ENCODE measurements around the gene PARD3.

PARD3 gene

GRCh38 chr10:34137201-34137600 is 677.9 kb downstream of the PARD3 start:
- DNase-seq, result no peak

GRCh38 chr10:34135515-34135914 is 679.6 kb downstream of the PARD3 start:
- DNase-seq, result no peak

- DNase-seq, result no peak
These were observed 680.5 kb downstream of the PARD3 start for GRCh38 chr10:34134602-34135001.

GRCh38 chr10:34133406-34133805 is 681.7 kb downstream of the PARD3 start:
- no peak for DNase-seq

- no peak for DNase-seq
These were observed 683.9 kb downstream of the PARD3 start for GRCh38 chr10:34131152-34131551.

- no peak for DNase-seq
These were observed 687.4 kb downstream of the PARD3 start for GRCh38 chr10:34127676-34128075.

GRCh38 chr10:34126371-34127151 is 688.5 kb downstream of the PARD3 start:
- no peak for DNase-seq

GRCh38 chr10:34125702-34126101 is 689.4 kb downstream of the PARD3 start:
- DNase-seq, result no peak

GRCh38 chr10:34124522-34125035 is 690.5 kb downstream of the PARD3 start:
- DNase-seq, result no peak

GRCh38 chr10:34121781-34122622 is 693.1 kb downstream of the PARD3 start:
- no peak for DNase-seq

GRCh38 chr10:34121125-34121753 is 693.9 kb downstream of the PARD3 start:
- no peak for DNase-seq

- no peak for DNase-seq
These were observed 695.6 kb downstream of the PARD3 start for GRCh38 chr10:34119456-34119855.

- no peak for DNase-seq
These were observed 698.3 kb downstream of the PARD3 start for GRCh38 chr10:34116681-34117271.

GRCh38 chr10:34116220-34116641 is 698.9 kb downstream of the PARD3 start:
- DNase-seq, result no peak

GRCh38 chr10:34114914-34115313 is 700.2 kb downstream of the PARD3 start:
- no peak for DNase-seq

GRCh38 chr10:34113504-34114225 is 701.4 kb downstream of the PARD3 start:
- peak; percentile 29 for DNase-seq

- DNase-seq, result no peak
These were observed 702.8 kb downstream of the PARD3 start for GRCh38 chr10:34112171-34112782.

- DNase-seq, result no peak
These were observed 703.9 kb downstream of the PARD3 start for GRCh38 chr10:34111179-34111578.

GRCh38 chr10:34109952-34110702 is 705.0 kb downstream of the PARD3 start:
- DNase-seq, result no peak

- no peak for DNase-seq
These were observed 705.6 kb downstream of the PARD3 start for GRCh38 chr10:34109495-34109894.
